ENCODE measurements around the gene LRRTM1.

LRRTM1 gene

DNA sequence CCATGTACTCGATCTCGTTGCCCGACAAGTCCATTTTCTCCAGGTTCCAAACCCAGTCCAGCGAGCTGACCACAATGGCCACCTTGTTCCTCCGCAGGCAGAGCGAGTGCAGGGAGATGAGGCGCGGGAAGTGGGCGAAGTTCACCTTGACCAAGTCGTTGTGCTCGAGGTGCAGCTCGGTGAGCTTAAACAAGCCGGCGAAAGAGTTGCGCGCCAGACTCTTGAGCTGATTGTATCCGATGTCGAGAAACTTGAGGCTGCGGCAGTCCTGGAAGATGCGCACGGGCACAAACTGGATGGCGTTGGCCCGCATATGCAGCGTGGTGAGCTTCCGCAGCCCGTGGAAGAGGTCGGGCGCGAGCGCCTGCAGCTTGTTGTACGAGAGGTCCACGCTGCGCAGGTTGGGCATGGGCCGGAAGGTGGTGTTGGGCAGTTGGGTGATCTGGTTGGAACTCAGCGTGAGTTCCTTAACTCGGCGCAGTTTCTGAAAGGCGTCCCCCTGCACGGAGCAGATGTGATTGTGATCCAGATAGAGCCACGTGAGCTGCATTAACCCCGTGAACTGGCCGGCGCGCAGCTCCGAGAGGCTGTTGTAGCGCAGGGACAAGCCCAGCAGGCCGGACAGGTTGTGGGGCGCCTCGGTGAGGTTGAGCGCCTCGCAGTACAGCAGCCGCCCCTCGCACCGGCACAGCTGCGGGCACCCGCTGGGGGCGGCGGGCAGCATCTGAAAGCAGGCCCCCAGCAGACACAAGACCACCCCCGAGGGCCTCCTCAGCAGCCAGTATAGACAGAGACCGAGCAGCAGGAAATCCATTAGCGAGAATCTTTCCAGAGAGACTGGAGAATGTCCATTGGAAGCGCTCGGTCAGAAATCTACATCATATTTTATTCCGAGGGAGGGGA, 1.3 kb downstream of the LRRTM1 start:
- H3K4me3 ChIP-seq (ENCODE audit: low read depth, low read length): no peak overlapping the region
- TF ChIP-seq CTCF (IDR thresholded peaks at IDR 0.05; ENCODE audit: control insufficient read depth, extremely low read depth, insufficient read depth): no peak
- DNase-seq (ENCODE audit: low read depth): no peak

DNA sequence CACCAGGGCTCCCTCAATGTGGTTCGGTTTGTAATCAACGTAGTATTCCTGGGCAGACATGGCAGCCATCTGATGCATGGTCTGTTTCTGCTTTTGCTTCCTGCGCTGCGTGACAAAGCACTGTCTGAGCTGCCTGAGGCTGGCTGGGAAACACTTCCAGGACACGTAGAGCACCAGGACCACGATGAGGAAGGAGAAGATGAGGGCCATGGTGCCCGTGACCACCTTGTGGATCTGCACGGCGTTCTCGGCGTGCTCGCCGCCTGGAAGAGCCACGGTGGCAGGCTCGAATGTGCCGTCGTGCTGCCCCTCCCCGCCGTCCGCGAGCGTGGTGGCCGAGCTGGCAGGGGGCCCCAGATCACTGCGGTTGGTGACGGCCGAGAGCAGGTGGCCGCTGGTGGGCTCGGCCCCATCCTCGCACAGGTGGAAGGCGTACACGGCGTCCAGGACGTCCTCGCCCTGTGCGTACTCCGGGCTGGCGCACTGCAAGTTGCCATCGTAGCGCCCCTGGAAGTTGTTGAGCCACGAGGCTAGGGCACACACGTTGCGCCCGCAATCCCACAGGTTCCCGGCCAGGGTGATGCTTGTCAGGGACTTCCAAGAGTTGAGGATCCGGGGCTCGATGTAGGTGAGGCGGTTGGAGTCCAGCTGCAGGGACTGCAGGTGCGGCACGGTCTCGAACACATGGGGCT, 2.1 kb downstream of the LRRTM1 start:
- TF ChIP-seq CTCF (IDR thresholded peaks at IDR 0.05; ENCODE audit: control insufficient read depth, extremely low read depth, insufficient read depth): no peak
- H3K4me3 ChIP-seq (ENCODE audit: low read depth, low read length): no peak overlapping the region
- DNase-seq (ENCODE audit: low read depth): no peak

GRCh38 chr2:80302001-80302313, 2.6 kb downstream of the LRRTM1 start:
- H3K4me3 ChIP-seq (ENCODE audit: low read depth, low read length): no peak overlapping the region
- no peak for DNase-seq (ENCODE audit: low read depth)
- TF ChIP-seq CTCF (IDR thresholded peaks at IDR 0.05; ENCODE audit: control insufficient read depth, extremely low read depth, insufficient read depth): no peak

GRCh38 chr2:80300954-80301353, 3.6 kb downstream of the LRRTM1 start:
- no peak for TF ChIP-seq CTCF (IDR thresholded peaks at IDR 0.05; ENCODE audit: control insufficient read depth, extremely low read depth, insufficient read depth)
- H3K4me3 ChIP-seq (ENCODE audit: low read depth, low read length): no peak overlapping the region
- DNase-seq (ENCODE audit: low read depth): no peak

DNA sequence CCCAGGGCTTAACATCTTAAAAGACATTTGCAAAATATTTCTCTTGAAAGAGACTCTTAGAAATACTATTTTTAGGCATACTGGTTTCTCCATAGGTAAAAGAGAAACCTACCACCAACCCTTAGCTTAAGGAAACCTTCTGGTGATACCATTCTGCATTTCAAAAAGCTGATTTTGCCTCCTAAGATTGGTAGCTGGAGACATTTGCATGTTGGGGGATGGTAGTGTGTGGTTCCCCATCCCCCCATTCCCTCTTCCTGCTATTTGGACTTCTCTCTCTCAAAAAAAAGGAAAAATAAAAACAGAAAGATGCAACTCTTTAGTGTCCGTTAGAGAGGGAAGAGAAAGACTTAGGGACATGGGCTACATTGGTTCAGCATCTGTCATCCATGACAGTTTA, 4.2 kb downstream of the LRRTM1 start:
- no peak for TF ChIP-seq CTCF (IDR thresholded peaks at IDR 0.05; ENCODE audit: control insufficient read depth, extremely low read depth, insufficient read depth)
- no peak for DNase-seq (ENCODE audit: low read depth)
- H3K4me3 ChIP-seq (ENCODE audit: low read depth, low read length): no peak overlapping the region

- H3K4me3 ChIP-seq (ENCODE audit: low read depth, low read length): no peak overlapping the region
- no peak for TF ChIP-seq CTCF (IDR thresholded peaks at IDR 0.05; ENCODE audit: control insufficient read depth, extremely low read depth, insufficient read depth)
- no peak for DNase-seq (ENCODE audit: low read depth)
Measured at GRCh38 chr2:80299661-80300060, 4.9 kb downstream of the LRRTM1 start.

Data from LNCaP clone FGC (cell line).